Keratinocyte (primary cell): ENCODE measurements around the gene TCF7L2.

Experiments
- CTCF ChIP-seq, 3 experiments: IDR thresholded peaks in 1 of 3; conservative IDR thresholded peaks in 1 of 3; optimal IDR thresholded peaks in 1 of 3; 2 replicates in 2 of 3; 3 replicates in 1 of 3; pipeline versions ENCODE3 to v1.5.1; 2011; ENCODE audit warnings: low read length in 3 of 3, mild to moderate bottlenecking in 3 of 3, moderate library complexity in 2 of 3, control low read depth in 1 of 3, inconsistent platforms in 1 of 3; ENCODE audit not compliant: insufficient read depth in 2 of 3; ENCODE audit errors: extremely low read depth in 1 of 3
- EZH2 ChIP-seq: IDR thresholded peaks from one replicate; pipeline ENCODE4 v1.6.1; 2012; ENCODE audit warnings: inconsistent platforms, mild to moderate bottlenecking, low read length, moderate library complexity

- TF ChIP-seq CTCF (optimal IDR thresholded peaks at IDR 0.05 in 1 of 3, IDR thresholded peaks at IDR 0.05 in 1 of 3, conservative IDR thresholded peaks at IDR 0.05 in 1 of 3; ENCODE audit: extremely low read depth in 1 of 3, insufficient read depth in 2 of 3, low read length in 3 of 3) (no peak), EZH2 (no peak)
These were observed 163.9 kb downstream of the TCF7L2 start for GRCh38 chr10:113113918-113114317.
